BLaER1 (cell line): ENCODE measurements around the gene KIFC3.
A peak's percentile ranks its signal among the peaks of the same experiment; 100 is the strongest.

Source experiments
- H3K27ac ChIP-seq: shearing (Covaris generic); formaldehyde crosslinking; 2 replicates; pipeline ENCODE4 v1.8.1; 2022
- H3K27me3 ChIP-seq: shearing (Covaris generic); formaldehyde crosslinking; 2 replicates; pipeline ENCODE4 v1.8.1; 2022
- H3K36me3 ChIP-seq: shearing (Covaris generic); formaldehyde crosslinking; 2 replicates; pipeline ENCODE4 v1.8.1; 2022
- H3K4me1 ChIP-seq: shearing (Covaris generic); formaldehyde crosslinking; 2 replicates; pipeline ENCODE4 v1.8.1; 2022
- H3K4me2 ChIP-seq: shearing (Covaris generic); formaldehyde crosslinking; 2 replicates; pipeline ENCODE4 v1.8.1; 2022
- H3K4me3 ChIP-seq: shearing (Covaris generic); formaldehyde crosslinking; 2 replicates; pipeline ENCODE4 v1.8.1; 2022
- H3K9ac ChIP-seq: shearing (Covaris generic); formaldehyde crosslinking; 2 replicates; pipeline ENCODE4 v1.8.1; 2022
- H3K9me3 ChIP-seq: shearing (Covaris generic); formaldehyde crosslinking; 2 replicates; pipeline ENCODE4 v1.8.1; 2022
- H4K20me1 ChIP-seq: shearing (Covaris generic); formaldehyde crosslinking; 2 replicates; pipeline ENCODE4 v1.8.1; 2022
- Cebpa-rat ChIP-seq: shearing (Covaris generic); IDR thresholded peaks from 2 replicates; pipeline ENCODE4 v1.8.1; 2022

The KIFC3 gene

GRCh38 chr16:57804111-57804837 is 2.0 kb upstream of the KIFC3 start:
- no peaks in the 10 kb centered on the region for H3K9me3 ChIP-seq
- no peak overlapping the region for H3K4me2 ChIP-seq
- no peaks in the 10 kb centered on the region for H3K27me3 ChIP-seq
- peaks cover 78% of the 10 kb centered on the region for H3K4me1 ChIP-seq
- no peak for TF ChIP-seq Cebpa-rat
- no peak overlapping the region for H3K4me3 ChIP-seq
- no peaks in the 10 kb centered on the region for H3K36me3 ChIP-seq
- no peak overlapping the region for H3K9ac ChIP-seq
- H4K20me1 ChIP-seq: no peaks in the 10 kb centered on the region
- H3K27ac ChIP-seq: no peak overlapping the region

DNA sequence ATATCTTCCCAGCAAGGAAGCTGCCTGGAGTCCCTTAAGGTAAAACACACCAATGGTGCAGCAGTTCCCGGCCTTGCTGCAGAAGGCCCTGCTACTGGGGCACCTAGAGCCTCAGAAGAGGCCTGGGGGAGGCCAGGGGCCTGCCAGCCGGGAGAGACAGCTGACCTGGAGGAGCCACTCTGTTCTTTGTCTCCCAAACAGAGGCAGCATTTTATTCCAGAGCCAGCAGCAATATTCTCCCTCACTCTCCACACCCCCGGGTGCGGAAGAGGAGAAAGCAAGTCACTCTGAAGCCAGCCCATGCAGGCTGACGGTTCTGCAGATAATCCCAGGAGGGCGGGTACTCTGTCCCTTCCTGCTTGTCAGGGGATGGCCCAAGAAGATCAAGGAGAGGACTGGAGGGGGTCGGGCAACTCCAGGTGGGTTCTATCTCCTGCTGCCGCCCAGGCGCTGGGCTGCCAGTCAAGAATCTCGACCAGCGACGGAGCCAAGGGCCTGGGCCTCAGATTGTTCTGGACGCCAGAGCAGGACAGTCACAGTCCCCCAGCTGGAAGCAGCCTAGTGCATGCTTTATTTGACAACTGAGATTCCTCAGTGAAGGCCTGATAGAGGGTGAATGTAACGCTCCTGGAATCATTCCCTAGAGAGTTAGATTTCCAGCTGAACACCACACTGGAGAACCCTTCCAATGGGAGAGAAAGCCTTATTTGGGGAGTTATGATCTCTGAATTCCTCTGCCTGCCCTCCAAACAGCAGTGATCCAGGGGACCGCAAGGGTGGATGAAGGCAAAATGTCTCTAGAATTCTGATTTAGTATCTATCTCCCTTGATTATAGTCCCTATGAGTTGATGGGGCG is 1.1 kb upstream of the KIFC3 start:
- no peak for TF ChIP-seq Cebpa-rat
- H3K27me3 ChIP-seq: no peaks in the 10 kb centered on the region
- H3K27ac ChIP-seq: 0 out of 2 replicates have a peak overlapping the region, but pooled peaks have one; percentile 32
- no peaks in the 10 kb centered on the region for H3K9me3 ChIP-seq
- no peaks in the 10 kb centered on the region for H3K36me3 ChIP-seq
- no peaks in the 10 kb centered on the region for H4K20me1 ChIP-seq
- H3K4me3 ChIP-seq: no peak overlapping the region
- H3K4me1 ChIP-seq: peaks cover 79% of the 10 kb centered on the region
- peak overlapping the region; percentile 100 for H3K4me2 ChIP-seq
- H3K9ac ChIP-seq: no peak overlapping the region

- Histone ChIP-seq H3K27ac (peak overlapping the region; percentile 80), H3K36me3 (peaks cover 8% of the 10 kb centered on the region; the same call in 1 of the 2 replicates), H3K9ac (peak overlapping the region; percentile 82), H3K4me3 (peak overlapping the region; percentile 79), H3K4me1 (peaks cover 79% of the 10 kb centered on the region), H4K20me1 (no peaks in the 10 kb centered on the region), H3K9me3 (no peaks in the 10 kb centered on the region), H3K4me2 (peak overlapping the region; percentile 100), H3K27me3 (no peaks in the 10 kb centered on the region)
- no peak for TF ChIP-seq Cebpa-rat
Measured at GRCh38 chr16:57801809-57802340, 416 bp downstream of the KIFC3 start.

GRCh38 chr16:57801098-57801808 is 1.0 kb downstream of the KIFC3 start:
- Histone ChIP-seq H3K27ac (peak overlapping the region; percentile 80), H4K20me1 (no peaks in the 10 kb centered on the region), H3K36me3 (peaks cover 10% of the 10 kb centered on the region; the same call in 1 of the 2 replicates), H3K27me3 (no peaks in the 10 kb centered on the region), H3K4me2 (peak overlapping the region; percentile 100), H3K4me1 (peaks cover 73% of the 10 kb centered on the region), H3K4me3 (peak overlapping the region; percentile 79), H3K9me3 (no peaks in the 10 kb centered on the region), H3K9ac (peak overlapping the region; percentile 82)
- no peak for TF ChIP-seq Cebpa-rat

GRCh38 chr16:57800200-57801097 is 1.8 kb downstream of the KIFC3 start:
- no peaks in the 10 kb centered on the region for H3K27me3 ChIP-seq
- H3K9ac ChIP-seq: peak overlapping the region; percentile 82; the same call in 1 of the 2 replicates
- H3K27ac ChIP-seq: peak overlapping the region; percentile 5; the same call in 1 of the 2 replicates
- H3K36me3 ChIP-seq: peaks cover 10% of the 10 kb centered on the region; the same call in 1 of the 2 replicates
- TF ChIP-seq Cebpa-rat: no peak
- H3K4me2 ChIP-seq: peak overlapping the region; percentile 100
- peak overlapping the region; percentile 79; the same call in 1 of the 2 replicates for H3K4me3 ChIP-seq
- H3K9me3 ChIP-seq: no peaks in the 10 kb centered on the region
- peaks cover 76% of the 10 kb centered on the region for H3K4me1 ChIP-seq
- no peaks in the 10 kb centered on the region for H4K20me1 ChIP-seq

DNA sequence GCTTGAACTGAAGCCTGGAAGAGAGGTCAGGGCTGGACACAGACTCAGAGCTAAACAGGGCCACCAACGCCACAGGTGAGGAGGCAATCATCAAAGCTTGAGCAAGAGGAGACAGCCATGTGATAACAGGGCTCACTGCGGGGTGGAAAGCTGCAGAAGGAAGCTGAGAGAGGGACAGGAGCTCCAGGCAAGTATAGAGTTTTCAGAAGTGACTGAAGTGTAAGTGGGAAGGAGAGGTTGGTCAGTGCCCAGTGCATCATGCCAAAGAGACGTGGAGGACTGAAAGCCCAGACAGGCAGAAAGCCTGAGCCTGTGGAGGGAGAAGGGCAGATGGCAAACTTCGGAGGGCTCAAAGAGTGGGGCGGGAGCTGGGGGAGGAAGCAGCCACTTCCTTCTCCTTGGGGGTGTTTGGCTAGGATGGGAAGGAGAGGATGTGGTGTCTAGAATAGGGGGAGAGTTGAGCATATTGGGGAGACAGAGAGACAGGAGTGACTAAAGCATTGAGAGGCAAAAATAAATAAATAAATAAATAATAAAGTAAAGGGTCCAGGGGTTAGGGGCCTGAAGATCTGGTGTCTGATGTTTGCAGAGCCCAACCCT is 2.6 kb downstream of the KIFC3 start:
- Histone ChIP-seq H3K4me3 (no peak overlapping the region), H3K27ac (peak overlapping the region; percentile 18; the same call in 1 of the 2 replicates), H3K9me3 (no peaks in the 10 kb centered on the region), H3K9ac (peak overlapping the region; percentile 25; the same call in 1 of the 2 replicates), H3K4me1 (peaks cover 83% of the 10 kb centered on the region), H3K27me3 (no peaks in the 10 kb centered on the region), H4K20me1 (no peaks in the 10 kb centered on the region), H3K36me3 (peaks cover 10% of the 10 kb centered on the region; the same call in 1 of the 2 replicates), H3K4me2 (peak overlapping the region; percentile 100)
- TF ChIP-seq Cebpa-rat: no peak

GRCh38 chr16:57798953-57799599 is 3.2 kb downstream of the KIFC3 start:
- Histone ChIP-seq H3K27ac (peak overlapping the region; percentile 18; the same call in 1 of the 2 replicates), H4K20me1 (no peaks in the 10 kb centered on the region), H3K4me3 (no peak overlapping the region), H3K36me3 (peaks cover 10% of the 10 kb centered on the region; the same call in 1 of the 2 replicates), H3K4me2 (peak overlapping the region; percentile 100), H3K9ac (peak overlapping the region; percentile 25; the same call in 1 of the 2 replicates), H3K4me1 (peaks cover 83% of the 10 kb centered on the region), H3K9me3 (no peaks in the 10 kb centered on the region), H3K27me3 (no peaks in the 10 kb centered on the region)
- no peak for TF ChIP-seq Cebpa-rat
